Epithelial cell of proximal tubule (primary cell): Measurements from ENCODE around the gene LRRC45. TPM values are rescaled to one million over a fixed set of nuclear protein-coding genes. Genes with fewer than 3 reads are reported as not detected.

Experiments used
- DNase-seq: peaks from one replicate; pipeline ENCODE4 v3.0.0-alpha.2; 2011; ENCODE audit warnings: low read depth
- H3K4me3 ChIP-seq: 2 replicates; pipeline ENCODE4 v1.5.1; 2011; ENCODE audit warnings: low read depth, mild to moderate bottlenecking, low read length
- total RNA-seq: library from RNA; depleted of rRNA; stranded (reverse); fragments of >200 nt; gene quantifications from 2 replicates; pipeline ENCODE4 v1.2.3, GENCODE V29; 2015
- TF ChIP-seq, protein P1 (sequence below): conservative IDR thresholded peaks from 2 replicates; pipeline ENCODE4 v1.5.1; 2012; ENCODE audit warnings: low read depth, mild to moderate bottlenecking, low read length

The LRRC45 gene
- total RNA-seq, 1 donor from 2014 or later: 44.5 TPM

DNA sequence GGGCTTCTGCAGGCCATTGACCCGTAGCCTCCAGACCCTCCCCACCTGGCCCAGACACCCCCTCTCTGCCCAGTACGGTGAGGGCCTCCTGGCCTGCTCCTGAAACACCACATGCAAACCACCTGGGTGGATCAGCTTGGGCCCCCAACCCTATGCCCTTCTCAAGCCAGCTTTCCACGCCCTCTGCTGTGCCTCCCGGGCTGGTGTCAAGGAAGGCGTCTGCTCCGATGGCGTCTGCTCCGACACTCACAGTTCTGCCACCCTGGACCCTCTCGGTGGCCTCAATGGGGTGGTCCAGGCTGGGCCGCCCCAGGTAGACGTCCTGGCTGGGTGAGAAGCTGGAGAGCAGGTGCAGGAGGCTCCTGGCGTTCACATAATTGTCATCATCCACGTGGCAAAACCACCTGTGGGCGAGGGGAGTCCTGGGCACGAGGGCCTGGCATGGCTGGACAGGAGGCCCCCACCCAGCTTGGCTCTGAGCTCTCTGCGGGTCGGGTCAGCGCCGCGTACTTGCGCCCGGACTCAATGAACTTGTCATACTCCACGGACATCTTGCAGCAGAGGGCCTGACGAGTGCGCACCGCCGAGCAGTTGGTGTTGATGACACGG is 27.2 kb downstream of the LRRC45 start:
- TF ChIP-seq, protein P1, sequence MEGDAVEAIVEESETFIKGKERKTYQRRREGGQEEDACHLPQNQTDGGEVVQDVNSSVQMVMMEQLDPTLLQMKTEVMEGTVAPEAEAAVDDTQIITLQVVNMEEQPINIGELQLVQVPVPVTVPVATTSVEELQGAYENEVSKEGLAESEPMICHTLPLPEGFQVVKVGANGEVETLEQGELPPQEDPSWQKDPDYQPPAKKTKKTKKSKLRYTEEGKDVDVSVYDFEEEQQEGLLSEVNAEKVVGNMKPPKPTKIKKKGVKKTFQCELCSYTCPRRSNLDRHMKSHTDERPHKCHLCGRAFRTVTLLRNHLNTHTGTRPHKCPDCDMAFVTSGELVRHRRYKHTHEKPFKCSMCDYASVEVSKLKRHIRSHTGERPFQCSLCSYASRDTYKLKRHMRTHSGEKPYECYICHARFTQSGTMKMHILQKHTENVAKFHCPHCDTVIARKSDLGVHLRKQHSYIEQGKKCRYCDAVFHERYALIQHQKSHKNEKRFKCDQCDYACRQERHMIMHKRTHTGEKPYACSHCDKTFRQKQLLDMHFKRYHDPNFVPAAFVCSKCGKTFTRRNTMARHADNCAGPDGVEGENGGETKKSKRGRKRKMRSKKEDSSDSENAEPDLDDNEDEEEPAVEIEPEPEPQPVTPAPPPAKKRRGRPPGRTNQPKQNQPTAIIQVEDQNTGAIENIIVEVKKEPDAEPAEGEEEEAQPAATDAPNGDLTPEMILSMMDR: no peak
- DNase-seq: no peak
- peak overlapping the region; percentile 91 for H3K4me3 ChIP-seq

GRCh38 chr17:82050761-82051641 is 27.9 kb downstream of the LRRC45 start:
- H3K4me3 ChIP-seq: peak overlapping the region; percentile 91
- TF ChIP-seq, protein P1: no peak
- DNase-seq: no peak

DNA sequence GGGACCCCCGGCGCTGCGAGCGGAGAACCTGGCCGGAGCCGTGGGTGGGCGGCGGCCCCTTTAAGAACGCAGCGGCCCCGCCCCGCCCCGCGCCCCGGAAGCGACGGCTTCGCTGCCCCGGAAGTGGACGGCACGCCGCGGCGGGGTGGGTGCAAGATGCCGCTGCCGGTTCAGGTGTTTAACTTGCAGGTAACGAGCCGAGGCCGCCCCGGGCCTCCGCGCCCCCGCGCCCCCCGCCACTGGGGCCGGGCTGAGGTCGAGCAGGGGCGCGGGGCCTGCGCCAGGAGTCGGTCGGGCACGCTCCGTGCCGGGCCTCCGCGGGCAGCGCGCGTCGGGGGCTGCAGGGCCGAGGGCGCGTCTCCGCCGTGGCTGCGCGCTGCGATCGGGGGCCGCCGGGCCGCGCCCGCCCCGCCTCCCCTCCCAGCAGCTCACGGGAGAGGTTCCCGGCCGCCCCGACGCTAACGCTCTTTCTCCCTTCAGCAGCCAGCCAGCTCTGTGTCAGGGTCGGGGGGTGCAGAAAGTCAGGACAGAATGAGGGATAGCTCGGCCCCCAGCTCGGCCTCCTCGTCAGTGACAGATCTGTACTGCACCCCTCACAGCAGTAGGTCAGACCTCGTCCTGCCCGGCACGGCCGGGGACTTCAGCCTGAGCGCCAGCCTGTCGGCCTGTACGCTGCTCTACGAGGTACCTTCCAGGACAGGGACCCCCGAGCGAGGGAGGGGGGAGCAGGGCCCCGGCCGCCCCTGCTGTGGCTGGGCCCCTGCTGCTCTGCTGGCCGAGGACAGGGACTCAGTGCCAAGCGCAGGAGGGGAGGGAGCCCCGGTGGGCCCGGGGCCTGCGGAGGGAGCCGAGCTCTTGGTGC is 28.9 kb downstream of the LRRC45 start, which contains the start of the genes GPS1 and RFNG:
GPS1 (plus strand) TSS at position 123 of the 862 bp plus-strand sequence; CDS start at position 157, 34 bp downstream.
RFNG (minus strand) TSS at position 36 of the 862 bp plus-strand sequence. CDS start 45 bp downstream, outside the sequence.
- H3K4me3 ChIP-seq: peak within 1 kb of the TSS; percentile 91
- TF ChIP-seq, protein P1: no peak
- DNase-seq: no peak

DNA sequence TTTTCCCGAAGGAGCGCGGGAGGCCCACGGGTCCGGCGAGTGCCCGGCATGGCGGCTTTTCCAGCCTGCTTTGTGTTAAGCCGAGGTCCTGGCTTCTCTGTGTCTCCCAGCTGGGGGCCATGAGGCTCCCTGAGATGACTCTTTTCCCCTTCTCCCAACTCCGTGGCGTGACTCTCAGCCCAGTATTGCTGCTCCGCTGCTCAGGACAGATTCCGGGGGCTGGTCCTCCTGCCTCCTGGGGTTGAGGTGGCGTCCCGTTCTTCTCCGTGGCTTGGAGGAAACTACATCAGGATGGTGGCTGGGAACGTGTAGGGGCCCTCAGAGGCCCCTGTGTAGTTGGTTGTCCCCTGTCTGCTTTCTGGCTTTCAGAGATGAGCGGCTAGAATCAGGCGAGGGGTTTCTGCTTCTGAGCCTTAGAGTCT is 29.5 kb downstream of the LRRC45 start:
- TF ChIP-seq, protein P1: no peak
- peak overlapping the region; percentile 91 for H3K4me3 ChIP-seq
- no peak for DNase-seq

- peak overlapping the region; percentile 91 for H3K4me3 ChIP-seq
- TF ChIP-seq, protein P1: no peak
- no peak for DNase-seq
Measured at GRCh38 chr17:82053130-82053529, 30.0 kb downstream of the LRRC45 start.

GRCh38 chr17:82053556-82054263 is 30.6 kb downstream of the LRRC45 start:
- no peak for DNase-seq
- no peak overlapping the region for H3K4me3 ChIP-seq
- TF ChIP-seq, protein P1: no peak
